Upper lobe of left lung (tissue), 4 donors: ENCODE data around the gene CATSPERB.

Experiments used
- EP300 ChIP-seq, 4 donors: sonication (generic); formaldehyde crosslinking; IDR thresholded peaks; one replicate each; pipeline ENCODE4 v1.5.1; 2017; ENCODE audit warnings: antibody characterized with exemption in 4 of 4, control low read depth in 2 of 4
- POLR2A ChIP-seq, 4 donors: fragments of 450-650 bp; IDR thresholded peaks; one replicate each; pipeline ENCODE4 v1.5.1; 2016 to 2017; ENCODE audit warnings: antibody characterized with exemption in 4 of 4, mild to moderate bottlenecking in 2 of 4
- TF ChIP-seq, protein P1 (sequence below), 6 experiments: fragments of 450-650 bp in 4 of 6; fragments of 200-600 bp in 2 of 6; sonication (generic) in 2 of 6; IDR thresholded peaks; one replicate each; pipeline ENCODE4 v1.5.1; 2016 to 2019; ENCODE audit warnings: antibody characterized with exemption in 6 of 6

DNA sequence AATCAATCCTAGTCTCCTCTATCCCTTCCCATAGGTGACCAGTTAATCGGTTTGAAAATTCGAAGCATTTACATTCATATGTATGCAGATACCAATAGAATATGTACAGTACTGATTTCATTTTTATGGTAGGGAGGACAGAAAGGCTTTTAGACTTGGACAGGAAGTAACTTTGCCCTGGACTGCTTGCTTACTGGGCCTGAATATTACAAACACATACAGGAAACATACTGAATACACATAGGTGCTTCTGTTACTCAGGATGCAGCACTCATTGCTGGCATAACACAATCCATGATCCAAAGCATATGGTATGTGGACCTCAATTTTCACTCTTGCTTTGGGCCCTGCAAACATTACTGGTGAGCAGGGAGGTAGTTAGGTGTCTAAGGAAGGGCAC, 71.1 kb downstream of the CATSPERB start:
- TF ChIP-seq, protein P1, sequence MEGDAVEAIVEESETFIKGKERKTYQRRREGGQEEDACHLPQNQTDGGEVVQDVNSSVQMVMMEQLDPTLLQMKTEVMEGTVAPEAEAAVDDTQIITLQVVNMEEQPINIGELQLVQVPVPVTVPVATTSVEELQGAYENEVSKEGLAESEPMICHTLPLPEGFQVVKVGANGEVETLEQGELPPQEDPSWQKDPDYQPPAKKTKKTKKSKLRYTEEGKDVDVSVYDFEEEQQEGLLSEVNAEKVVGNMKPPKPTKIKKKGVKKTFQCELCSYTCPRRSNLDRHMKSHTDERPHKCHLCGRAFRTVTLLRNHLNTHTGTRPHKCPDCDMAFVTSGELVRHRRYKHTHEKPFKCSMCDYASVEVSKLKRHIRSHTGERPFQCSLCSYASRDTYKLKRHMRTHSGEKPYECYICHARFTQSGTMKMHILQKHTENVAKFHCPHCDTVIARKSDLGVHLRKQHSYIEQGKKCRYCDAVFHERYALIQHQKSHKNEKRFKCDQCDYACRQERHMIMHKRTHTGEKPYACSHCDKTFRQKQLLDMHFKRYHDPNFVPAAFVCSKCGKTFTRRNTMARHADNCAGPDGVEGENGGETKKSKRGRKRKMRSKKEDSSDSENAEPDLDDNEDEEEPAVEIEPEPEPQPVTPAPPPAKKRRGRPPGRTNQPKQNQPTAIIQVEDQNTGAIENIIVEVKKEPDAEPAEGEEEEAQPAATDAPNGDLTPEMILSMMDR (IDR thresholded peaks at IDR 0.05): no peak
- no peak for TF ChIP-seq POLR2A (IDR thresholded peaks at IDR 0.05)
- no peak for TF ChIP-seq EP300 (IDR thresholded peaks at IDR 0.05)
